ENCODE results near the gene TM4SF20.

Gene TM4SF20

GRCh38 chr2:227411320-227411989, 32.3 kb upstream of the TM4SF20 start:
- no peaks in the 10 kb centered on the region for H3K36me3 ChIP-seq
- no peak for TF ChIP-seq CTCF (IDR thresholded peaks at IDR 0.05)
- H3K9me3 ChIP-seq, result no peaks in the 10 kb centered on the region
- H3K4me3 ChIP-seq, result no peak overlapping the region
- intact Hi-C loops (cut with DNase I; ENCODE audit: low total_unique reads), result no loop called here
- no peak overlapping the region for H3K27ac ChIP-seq
- H3K4me1 ChIP-seq, result peaks cover 0 to 15% (median 10%) of the 10 kb centered on the region in 4 donors
- no peak for DNase-seq
- no peaks in the 10 kb centered on the region for H3K27me3 ChIP-seq

- TF ChIP-seq CTCF (IDR thresholded peaks at IDR 0.05), result no peak
Observed at GRCh38 chr2:227410191-227410590, 31.1 kb upstream of the TM4SF20 start.

GRCh38 chr2:227407591-227408151, 28.6 kb upstream of the TM4SF20 start:
- Histone ChIP-seq H3K4me1 (peaks cover 0 to 20% (median 14%) of the 10 kb centered on the region in 4 donors), H3K9me3 (no peaks in the 10 kb centered on the region), H3K27me3 (no peaks in the 10 kb centered on the region), H3K27ac (no peak overlapping the region), H3K4me3 (no peak overlapping the region), H3K36me3 (no peaks in the 10 kb centered on the region)
- TF ChIP-seq CTCF (IDR thresholded peaks at IDR 0.05), result no peak
- intact Hi-C loops (cut with DNase I; ENCODE audit: low total_unique reads), result loop anchor here (10.0 kb wide), 1 partner anchor 357 kb away; no protein-coding TSS in a partner anchor
- DNase-seq, result peak; percentile 65 to 80

More at GRCh38 chr2:227410191-227410590, 31.1 kb upstream of the TM4SF20 start:
- Histone ChIP-seq H3K9me3 (no peaks in the 10 kb centered on the region), H3K4me3 (no peak overlapping the region), H3K36me3 (no peaks in the 10 kb centered on the region), H3K27me3 (no peaks in the 10 kb centered on the region), H3K27ac (no peak overlapping the region), H3K4me1 (peaks cover 0 to 20% (median 14%) of the 10 kb centered on the region in 4 donors)
- no peak for DNase-seq
- intact Hi-C loops (cut with DNase I; ENCODE audit: low total_unique reads), result no loop called here

GRCh38 chr2:227406177-227407031, 27.3 kb upstream of the TM4SF20 start:
- H3K27me3 ChIP-seq, result no peaks in the 10 kb centered on the region
- H3K4me1 ChIP-seq, result peaks cover 0 to 20% (median 14%) of the 10 kb centered on the region in 4 donors
- intact Hi-C loops (cut with DNase I; ENCODE audit: low total_unique reads), result loop anchor here (10.0 kb wide), 1 partner anchor 358 kb away; no protein-coding TSS in a partner anchor
- peak; percentile 51 to 52 for TF ChIP-seq CTCF (IDR thresholded peaks at IDR 0.05)
- H3K27ac ChIP-seq, result peak overlapping the region; percentile 42 to 54
- no peaks in the 10 kb centered on the region for H3K36me3 ChIP-seq
- peak overlapping the region in 1 of 2 donors; percentile 14 for H3K4me3 ChIP-seq
- DNase-seq, result peak; percentile 46 to 72
- H3K9me3 ChIP-seq, result no peaks in the 10 kb centered on the region

- Histone ChIP-seq H3K27me3 (no peaks in the 10 kb centered on the region), H3K9me3 (no peaks in the 10 kb centered on the region), H3K36me3 (no peaks in the 10 kb centered on the region), H3K4me3 (no peak overlapping the region), H3K4me1 (peaks cover 0 to 20% (median 14%) of the 10 kb centered on the region in 4 donors), H3K27ac (no peak overlapping the region)
- TF ChIP-seq CTCF (IDR thresholded peaks at IDR 0.05), result no peak
- no peak for DNase-seq
- intact Hi-C loops (cut with DNase I; ENCODE audit: low total_unique reads), result loop anchor here (10.0 kb wide), 1 partner anchor 360 kb away; no protein-coding TSS in a partner anchor
Observed at GRCh38 chr2:227404585-227405271, 25.6 kb upstream of the TM4SF20 start.

Data from tibial artery (tissue), 4 donors.